Tongue (tissue), 2 donors: ENCODE measurements around the gene CFAP99. TPM values are rescaled to one million over a fixed set of nuclear protein-coding genes. Genes with fewer than 3 reads are reported as not detected.
"Not testable (repeated sequence)": the region's sequence is repeated elsewhere in the genome, so short reads cannot be mapped to it uniquely, and the experiment has no call there.

Experiments used
- DNase-seq: peaks from one replicate; pipeline ENCODE4 v3.0.0-alpha.2; 2015
- total RNA-seq: library from RNA; depleted of rRNA; stranded (reverse); fragments of >200 nt; gene quantifications from one replicate; pipeline ENCODE4 v1.2.3, GENCODE V29; 2014

Gene CFAP99
- not detected for total RNA-seq

GRCh38 chr4:2418650-2419571 is at the start of gene CFAP99:
TSS of gene CFAP99 (plus strand) at chr4:2418955.
- peak; percentile 96 for DNase-seq

- no peak for DNase-seq
Measured at GRCh38 chr4:2370597-2371320, 48.0 kb upstream of the CFAP99 start.

- no peak for DNase-seq
Measured at GRCh38 chr4:2371765-2372487, 46.8 kb upstream of the CFAP99 start.

GRCh38 chr4:2372488-2373030 is 46.2 kb upstream of the CFAP99 start:
- DNase-seq, result no peak

- DNase-seq, result no peak
Measured at GRCh38 chr4:2373532-2373931, 45.2 kb upstream of the CFAP99 start.

GRCh38 chr4:2375427-2375826 is 43.3 kb upstream of the CFAP99 start:
- DNase-seq, result no peak

GRCh38 chr4:2377241-2377640 is 41.5 kb upstream of the CFAP99 start:
- no peak for DNase-seq

GRCh38 chr4:2378401-2378800 is 40.4 kb upstream of the CFAP99 start:
- DNase-seq, result no peak

GRCh38 chr4:2378898-2379297 is 39.9 kb upstream of the CFAP99 start:
- no peak for DNase-seq

GRCh38 chr4:2380589-2380988 is 38.2 kb upstream of the CFAP99 start:
- not testable (repeated sequence) for DNase-seq

GRCh38 chr4:2382769-2383202 is 36.0 kb upstream of the CFAP99 start:
- DNase-seq, result not testable (repeated sequence)

- not testable (repeated sequence) for DNase-seq
Measured at GRCh38 chr4:2383220-2383631, 35.5 kb upstream of the CFAP99 start.

- no peak for DNase-seq
Measured at GRCh38 chr4:2383760-2384159, 35.0 kb upstream of the CFAP99 start.

- no peak for DNase-seq
Measured at GRCh38 chr4:2384245-2384644, 34.5 kb upstream of the CFAP99 start.

GRCh38 chr4:2385516-2385915 is 33.2 kb upstream of the CFAP99 start:
- no peak for DNase-seq

GRCh38 chr4:2386717-2387116 is 32.0 kb upstream of the CFAP99 start:
- no peak for DNase-seq

GRCh38 chr4:2387218-2387617 is 31.5 kb upstream of the CFAP99 start:
- DNase-seq, result peak; percentile 53

GRCh38 chr4:2387829-2388228 is 30.9 kb upstream of the CFAP99 start:
- DNase-seq, result no peak

GRCh38 chr4:2388429-2389182 is 30.1 kb upstream of the CFAP99 start:
- peak; percentile 61 for DNase-seq

- DNase-seq, result no peak
Measured at GRCh38 chr4:2389691-2390090, 29.1 kb upstream of the CFAP99 start.

GRCh38 chr4:2390146-2390545 is 28.6 kb upstream of the CFAP99 start:
- no peak for DNase-seq
